GM21786 (cell line): ENCODE measurements around the gene C1QA.
"Not testable (repeated sequence)": the region's sequence is repeated elsewhere in the genome, so short reads cannot be mapped to it uniquely, and the experiment has no call there.

ENCODE experiments used
- ATAC-seq: cut with Tn5 transposase; IDR thresholded peaks from one replicate; pipeline ENCODE4 v1.9.1; 2021; ENCODE audit not compliant: unreplicated experiment

C1QA gene

DNA sequence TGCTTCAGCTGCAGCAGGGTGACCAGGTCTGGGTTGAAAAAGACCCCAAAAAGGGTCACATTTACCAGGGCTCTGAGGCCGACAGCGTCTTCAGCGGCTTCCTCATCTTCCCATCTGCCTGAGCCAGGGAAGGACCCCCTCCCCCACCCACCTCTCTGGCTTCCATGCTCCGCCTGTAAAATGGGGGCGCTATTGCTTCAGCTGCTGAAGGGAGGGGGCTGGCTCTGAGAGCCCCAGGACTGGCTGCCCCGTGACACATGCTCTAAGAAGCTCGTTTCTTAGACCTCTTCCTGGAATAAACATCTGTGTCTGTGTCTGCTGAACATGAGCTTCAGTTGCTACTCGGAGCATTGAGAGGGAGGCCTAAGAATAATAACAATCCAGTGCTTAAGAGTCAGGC, 2.9 kb downstream of the C1QA start:
- no peak for ATAC-seq

DNA sequence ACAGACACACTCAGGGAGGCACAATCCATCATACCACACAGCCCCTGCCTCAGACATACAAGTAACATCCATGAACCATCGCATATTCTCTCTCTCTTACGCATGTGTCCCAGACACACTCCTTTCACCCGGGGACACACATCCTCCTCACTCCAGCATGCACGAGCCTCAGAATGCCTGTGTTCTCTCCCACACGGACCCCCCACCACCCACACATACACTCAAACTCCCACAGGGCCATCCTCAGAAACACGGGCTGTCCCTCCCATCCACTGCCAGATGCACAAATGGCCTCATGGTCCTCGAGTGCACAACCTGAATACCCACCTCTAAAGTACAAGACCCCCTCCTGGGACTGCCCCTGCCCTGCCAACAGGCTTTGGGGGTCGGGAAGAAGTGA, 4.8 kb downstream of the C1QA start:
- no peak for ATAC-seq

DNA sequence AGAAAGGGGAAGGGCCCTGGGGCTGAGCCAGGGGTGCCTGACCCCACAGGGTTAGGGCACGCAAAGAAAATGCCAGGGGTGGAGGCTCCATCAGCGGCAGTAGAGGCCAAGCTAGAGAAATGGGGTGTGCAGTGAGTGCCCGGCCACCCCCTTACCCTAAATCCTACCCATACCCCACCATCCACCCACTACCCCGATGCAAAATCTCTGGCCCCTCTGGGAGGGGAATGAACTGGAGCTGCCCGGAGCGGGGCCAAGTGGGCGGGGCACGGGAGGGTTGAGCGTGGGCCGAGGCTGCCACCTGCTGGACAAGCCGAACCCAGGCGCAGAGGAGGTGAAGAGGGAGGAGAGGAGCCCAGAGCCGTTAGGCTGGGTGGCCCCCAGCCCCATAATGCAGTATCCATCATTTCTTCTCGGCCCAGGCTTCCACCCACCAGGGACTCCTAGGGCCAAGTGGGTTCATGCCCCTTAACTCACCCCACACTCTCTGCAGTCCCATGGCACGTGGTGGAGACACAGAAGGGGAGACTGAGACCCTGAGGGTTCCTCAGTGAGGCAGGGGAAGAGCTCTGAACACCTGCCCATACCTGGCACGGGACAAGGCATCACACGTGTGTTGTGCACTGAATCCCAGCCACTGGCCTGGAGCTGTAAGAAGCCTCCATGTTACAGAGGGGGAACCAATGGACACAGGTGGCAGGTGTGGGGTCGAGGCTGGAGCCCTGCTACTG, 5.6 kb downstream of the C1QA start:
- ATAC-seq, result no peak

DNA sequence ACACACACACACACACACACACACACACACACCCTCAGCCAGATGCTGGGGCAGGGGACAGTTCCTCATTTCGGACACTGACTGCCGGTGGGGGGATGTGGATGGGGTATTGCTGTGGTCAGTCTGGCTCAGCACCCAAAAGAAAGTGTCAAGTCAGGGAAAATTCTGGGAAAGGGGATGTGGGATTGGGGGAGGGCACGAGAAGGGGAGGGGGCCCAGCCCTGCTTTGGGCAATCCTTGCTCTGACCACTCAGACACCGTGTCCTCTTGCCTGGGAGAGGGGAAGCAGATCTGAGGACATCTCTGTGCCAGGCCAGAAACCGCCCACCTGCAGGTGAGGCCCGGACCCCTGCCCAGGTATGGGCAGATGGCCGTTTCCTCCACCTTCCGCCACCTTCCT, 7.0 kb downstream of the C1QA start, which contains the start of gene C1QC:
Gene C1QC, plus strand, starts transcription at position 253 of the 400 bp plus-strand sequence. CDS start 391 bp downstream, outside the sequence.
- ATAC-seq, result no peak

DNA sequence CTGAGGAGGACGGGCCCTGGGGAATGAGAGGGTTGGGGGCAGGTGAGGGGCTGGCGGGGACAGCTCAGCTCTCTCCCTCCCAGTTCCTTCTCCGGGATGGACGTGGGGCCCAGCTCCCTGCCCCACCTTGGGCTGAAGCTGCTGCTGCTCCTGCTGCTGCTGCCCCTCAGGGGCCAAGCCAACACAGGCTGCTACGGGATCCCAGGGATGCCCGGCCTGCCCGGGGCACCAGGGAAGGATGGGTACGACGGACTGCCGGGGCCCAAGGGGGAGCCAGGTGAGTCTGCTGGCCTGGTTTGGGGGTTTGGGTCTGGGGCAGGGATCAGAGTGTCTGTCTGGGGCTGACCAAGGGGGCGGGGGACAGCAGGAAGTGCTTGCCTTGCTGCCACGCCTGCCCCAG, 7.5 kb downstream of the C1QA start:
- ATAC-seq, result no peak

DNA sequence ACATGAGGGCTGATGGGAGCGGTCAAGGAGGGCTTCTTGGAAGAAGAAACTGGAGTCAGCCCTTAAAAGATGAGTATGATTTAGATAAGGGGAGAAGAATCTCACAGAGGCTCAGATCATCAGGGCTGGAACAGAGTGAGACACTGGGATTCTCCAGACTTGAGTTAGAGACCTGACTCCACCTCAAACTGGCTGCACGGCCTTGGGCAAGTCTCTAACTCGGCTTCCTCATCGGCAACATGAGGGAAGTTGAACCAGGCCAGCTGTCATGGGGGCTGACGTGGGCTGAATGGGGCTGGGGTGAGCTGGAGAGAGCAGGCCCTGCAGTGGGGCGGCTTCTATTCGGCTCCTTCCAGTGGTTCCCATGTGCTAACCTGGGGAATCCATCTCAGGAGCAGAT, 9.5 kb downstream of the C1QA start:
- ATAC-seq, result no peak

DNA sequence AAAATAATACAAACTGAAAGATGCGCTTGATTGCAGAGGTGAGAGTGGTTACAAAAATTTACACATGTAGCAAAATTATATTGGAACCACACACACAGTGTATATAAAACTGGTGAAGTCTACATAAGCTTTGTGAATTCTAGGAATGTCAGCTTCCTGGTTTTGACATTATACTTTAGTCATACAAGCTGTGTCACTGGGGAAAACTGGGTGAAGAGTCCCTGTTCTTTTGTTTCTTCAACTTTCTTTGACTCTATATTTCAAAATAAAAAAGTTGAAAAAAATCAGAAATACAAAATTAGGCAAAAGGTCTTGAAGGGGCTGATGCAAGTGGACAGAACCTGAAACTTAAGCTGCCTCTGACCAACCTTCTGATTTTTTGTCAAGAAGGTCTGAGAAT, 10.0 kb downstream of the C1QA start:
- ATAC-seq, result no peak

DNA sequence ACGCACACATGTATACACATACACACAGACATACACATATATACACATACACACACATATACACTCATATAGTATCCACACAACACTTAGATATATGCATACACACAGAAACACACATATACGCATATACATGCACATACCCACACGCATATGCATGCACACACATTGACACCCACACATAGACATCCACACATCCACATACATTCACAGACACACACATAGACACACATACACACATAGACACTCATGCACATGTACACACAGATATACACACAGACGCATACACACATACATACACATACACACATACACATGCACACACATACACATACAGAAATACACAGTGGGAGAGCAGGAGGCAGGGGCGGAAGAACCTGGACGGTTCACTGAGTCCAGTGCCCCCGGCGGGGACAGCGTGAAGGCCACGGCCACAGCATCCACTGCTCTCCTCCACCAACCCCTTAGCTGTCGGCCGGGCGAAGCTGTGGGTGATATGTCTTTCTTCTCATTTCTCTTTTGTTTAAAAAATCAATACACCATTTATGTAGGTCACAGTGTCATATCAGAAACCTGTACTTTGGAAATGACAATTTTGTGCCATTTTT, 13.8 kb downstream of the C1QA start:
- ATAC-seq, result no peak

DNA sequence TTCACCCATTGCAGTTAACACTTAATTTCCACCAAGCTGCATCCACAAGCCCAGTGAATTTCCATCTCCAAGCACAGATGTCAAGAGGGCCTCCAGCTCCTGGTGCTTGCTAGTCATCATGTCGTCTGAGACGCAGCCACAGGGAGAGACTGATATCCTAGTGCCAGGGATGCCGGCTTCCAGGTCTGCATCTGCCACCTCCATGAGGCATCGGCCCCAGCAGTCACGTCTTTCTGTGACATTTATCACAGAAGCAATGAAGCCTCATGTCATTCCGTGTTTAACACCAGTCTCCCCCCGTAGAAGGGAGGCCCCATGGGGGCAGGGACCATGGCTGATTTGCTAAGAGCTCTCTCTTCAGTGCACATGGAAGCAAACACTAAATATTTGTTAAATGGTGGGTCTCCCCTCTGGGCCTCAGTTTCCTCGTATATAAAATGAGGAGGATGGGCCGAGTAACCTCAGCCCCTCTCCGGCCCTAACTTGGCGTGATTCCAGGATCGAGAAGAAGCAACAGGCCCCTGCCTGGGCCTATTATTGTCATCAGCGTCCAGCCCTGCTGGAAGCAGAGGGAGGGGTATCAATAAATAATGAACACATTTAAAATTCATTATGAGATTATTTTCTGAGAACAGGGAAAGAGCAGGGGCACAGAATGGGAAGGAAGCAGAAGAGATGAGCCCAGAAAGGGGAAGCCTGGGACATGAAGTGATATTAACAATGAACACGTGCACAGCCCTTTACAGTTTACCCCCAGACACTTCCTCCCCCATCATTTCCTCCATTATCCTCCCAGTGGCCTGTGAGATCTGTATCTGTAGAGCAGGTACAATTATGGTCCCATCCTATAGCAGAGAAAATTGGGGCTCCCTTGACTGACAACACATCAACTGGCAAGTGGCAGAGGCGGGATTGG, 15.8 kb downstream of the C1QA start:
- no peak for ATAC-seq

DNA sequence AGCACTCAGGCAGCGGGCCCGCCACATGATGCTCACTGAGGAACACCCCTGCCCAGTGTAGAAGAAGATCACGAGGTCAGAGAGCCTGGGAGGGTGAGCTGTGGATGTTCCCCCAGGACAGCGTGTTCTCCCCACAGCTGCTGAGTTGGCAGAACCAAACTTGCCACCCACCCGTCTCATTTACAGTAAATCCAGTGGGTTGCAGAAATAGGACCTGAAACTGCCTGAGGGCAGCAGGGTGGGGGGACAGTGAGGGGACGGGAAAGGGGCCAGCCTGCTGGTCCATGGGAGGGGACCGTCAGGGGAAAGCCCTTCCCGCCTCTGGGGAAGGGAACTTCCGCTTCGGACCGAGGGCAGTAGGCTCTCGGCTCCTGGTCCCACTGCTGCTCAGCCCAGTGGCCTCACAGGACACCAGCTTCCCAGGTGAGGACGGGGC, 16.5 kb downstream of the C1QA start, which contains the start of gene C1QB:
Gene C1QB, plus strand, starts transcription at position 356 of the 436 bp plus-strand sequence. CDS start 6,227 bp downstream, outside the sequence.
- no peak for ATAC-seq

DNA sequence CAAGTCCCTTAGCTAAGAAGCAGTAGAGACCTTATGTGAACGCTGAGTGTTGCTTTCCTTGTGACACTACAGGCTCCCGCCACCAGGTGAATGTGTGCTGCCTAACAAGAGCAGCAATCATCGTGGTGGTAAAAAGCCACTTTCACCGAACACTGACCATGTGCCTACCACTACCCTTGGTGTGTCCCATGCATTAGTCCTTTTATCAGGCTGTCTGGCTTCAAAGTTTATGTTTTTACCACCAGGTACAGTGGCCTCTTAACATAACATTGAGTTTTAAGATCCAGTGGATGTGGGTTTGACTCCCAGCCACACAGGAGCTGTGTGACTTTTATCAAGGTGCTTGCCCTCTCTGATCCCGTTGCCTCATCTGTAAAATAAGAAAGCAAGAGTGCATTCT, 18.3 kb downstream of the C1QA start:
- no peak for ATAC-seq

DNA sequence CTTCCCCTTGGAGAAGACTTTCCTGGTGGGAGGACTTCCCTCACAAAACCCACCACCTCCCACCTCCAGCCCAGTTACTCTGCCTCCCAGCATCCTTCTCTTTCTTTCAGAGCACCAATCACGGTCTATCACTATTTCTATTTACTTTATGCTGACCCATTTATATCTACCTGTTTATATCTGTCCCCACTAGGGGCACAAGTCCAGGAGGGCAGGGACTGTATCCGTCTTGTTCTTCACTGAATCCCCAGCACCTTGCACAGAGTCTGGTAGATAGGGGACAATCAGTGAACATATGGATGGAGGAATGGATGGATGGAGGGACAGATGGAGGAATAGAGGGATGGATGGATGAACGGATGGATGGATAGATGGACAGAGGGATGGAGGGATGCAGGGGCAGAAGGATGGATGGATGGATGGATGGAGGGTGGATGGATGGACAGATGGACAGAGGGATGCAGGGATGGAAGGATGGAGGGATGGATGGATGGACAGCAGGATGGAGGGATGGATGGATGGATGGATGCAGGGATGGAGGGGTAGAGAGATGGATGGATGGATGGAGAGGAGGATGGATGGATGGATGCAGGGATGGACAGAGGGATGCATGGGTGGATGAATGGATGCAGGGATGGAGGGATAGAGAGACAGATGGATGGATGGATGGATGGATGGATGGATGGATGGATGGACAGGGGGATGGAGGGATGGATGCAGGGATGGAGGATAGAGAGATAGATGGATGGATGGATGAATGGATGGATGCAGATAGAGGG, 22.1 kb downstream of the C1QA start:
- ATAC-seq, result no peak

DNA sequence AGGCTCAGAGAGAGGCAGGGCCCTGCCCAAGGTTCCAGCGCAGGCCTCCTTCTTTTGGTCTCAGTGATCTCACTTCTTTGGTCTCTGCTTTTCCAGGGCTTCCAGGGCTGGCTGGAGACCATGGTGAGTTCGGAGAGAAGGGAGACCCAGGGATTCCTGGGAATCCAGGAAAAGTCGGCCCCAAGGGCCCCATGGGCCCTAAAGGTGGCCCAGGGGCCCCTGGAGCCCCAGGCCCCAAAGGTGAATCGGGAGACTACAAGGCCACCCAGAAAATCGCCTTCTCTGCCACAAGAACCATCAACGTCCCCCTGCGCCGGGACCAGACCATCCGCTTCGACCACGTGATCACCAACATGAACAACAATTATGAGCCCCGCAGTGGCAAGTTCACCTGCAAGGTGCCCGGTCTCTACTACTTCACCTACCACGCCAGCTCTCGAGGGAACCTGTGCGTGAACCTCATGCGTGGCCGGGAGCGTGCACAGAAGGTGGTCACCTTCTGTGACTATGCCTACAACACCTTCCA, 24.4 kb downstream of the C1QA start:
- no peak for ATAC-seq

DNA sequence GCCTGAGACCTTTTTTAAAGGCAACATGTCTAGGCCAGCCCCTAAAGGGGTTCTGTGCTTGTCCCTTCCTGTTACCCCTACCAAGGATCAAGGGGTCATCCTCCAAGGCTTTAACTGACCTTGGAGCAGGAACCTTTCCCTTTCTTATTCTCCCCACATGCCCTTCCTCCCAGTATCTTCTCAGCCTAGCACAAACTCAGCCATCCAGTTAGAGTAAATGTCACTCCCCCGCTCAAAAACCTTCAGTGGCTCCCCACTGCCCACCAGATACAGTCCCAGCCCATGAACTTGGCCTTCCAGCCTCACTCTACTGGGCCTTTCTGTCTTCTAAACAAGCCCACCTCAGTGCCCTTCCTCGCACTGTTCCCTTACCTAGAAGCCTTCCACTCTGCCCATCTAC, 25.5 kb downstream of the C1QA start:
- no peak for ATAC-seq

DNA sequence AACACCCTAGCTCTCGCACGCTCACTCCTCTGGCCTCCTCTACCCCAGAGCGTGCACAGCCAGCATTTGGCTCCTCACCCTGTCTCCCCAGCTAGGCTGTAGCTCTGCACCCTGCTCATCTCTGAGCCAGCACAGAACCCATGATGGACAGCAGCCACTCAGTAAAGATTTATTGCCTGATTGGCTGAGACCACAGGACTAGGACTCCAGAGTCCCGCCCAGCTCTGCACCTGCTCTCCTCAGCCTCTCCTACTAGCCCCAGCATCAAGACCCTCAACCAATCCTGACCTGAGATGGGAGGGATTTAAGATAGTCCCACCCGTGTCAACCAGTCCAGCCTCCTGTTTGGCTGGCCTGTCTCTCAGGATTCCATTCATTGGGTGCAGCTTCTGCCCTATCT, 25.9 kb downstream of the C1QA start:
- ATAC-seq, result no peak

DNA sequence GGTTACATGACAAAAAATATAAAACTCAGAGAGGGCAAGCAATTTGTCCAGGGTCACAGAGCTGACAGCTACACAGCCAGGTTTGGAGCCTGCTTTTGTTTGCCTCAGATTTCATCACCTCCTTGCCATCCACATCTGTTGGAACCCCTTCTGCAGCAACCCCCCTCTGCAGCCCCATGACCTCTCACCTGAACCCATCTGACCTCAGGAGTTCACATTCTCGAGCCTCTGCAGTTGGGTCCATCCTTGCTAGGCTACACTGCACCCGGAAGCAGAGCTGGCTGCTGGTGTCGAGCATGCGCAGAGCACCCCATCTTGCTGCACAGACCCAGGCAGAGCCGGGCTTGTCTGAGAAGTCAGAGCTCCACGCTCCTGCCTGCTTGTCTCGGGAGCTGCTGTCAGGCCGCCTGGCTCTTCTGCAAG, 26.6 kb downstream of the C1QA start:
- no peak for ATAC-seq

DNA sequence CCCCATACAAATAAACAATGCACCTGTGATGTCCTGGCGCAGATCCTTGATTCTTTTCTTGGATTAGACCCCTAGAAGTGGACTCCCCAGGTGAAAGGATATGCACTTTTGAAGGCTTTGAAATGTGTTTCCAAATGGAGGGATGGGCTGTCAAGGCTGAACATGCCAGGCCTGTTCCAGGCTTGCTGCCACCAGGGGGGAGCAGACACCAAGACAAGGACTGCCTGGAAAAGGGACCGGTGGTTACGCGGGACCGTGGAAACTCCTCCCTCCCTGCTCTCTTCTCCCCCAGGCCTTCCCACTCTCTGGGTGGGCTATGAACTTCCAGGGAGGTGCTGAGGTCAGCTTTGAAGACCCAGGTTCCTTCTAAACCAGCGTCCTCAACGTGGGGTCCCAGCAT, 29.3 kb downstream of the C1QA start:
- ATAC-seq, result no peak

DNA sequence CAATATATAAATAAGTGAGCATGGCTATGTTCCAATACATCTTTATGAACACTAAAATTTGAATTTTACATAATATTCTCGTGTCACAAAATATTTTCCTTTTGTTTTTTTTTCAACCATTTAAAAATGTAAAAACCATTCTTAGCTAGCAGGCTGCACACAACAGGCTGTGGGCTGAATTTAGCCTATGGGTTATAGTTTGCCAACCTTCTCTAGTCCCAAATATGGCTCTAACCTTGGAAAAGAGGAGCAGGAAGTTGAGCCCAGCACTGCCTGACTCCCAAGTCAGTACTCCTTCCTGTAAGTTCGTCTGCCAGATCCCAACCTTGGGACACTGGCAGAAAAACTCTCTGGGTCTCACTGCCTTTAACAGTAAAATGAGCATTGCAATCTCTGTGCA, 30.0 kb downstream of the C1QA start:
- ATAC-seq, result no peak

DNA sequence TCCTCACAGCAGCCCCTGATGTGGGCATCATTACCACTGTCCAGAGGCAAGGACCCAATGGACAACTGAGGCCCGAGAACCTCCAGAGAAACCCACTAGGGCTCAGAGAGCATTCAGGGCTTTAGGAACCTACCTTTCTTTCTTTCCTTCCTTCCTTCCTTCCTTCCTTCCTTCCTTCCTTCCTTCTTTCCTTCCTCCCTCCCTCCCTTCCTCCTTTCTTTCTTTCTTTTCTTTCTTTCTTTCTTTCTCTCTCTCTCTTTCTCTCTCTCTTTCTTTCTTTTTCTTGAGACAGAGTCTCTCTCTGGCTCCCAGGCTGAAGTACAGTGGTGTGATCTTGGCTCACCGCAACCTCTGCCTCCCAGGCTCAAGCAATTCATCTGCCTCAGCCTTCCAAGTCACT, 32.4 kb downstream of the C1QA start:
- not testable (repeated sequence) for ATAC-seq

DNA sequence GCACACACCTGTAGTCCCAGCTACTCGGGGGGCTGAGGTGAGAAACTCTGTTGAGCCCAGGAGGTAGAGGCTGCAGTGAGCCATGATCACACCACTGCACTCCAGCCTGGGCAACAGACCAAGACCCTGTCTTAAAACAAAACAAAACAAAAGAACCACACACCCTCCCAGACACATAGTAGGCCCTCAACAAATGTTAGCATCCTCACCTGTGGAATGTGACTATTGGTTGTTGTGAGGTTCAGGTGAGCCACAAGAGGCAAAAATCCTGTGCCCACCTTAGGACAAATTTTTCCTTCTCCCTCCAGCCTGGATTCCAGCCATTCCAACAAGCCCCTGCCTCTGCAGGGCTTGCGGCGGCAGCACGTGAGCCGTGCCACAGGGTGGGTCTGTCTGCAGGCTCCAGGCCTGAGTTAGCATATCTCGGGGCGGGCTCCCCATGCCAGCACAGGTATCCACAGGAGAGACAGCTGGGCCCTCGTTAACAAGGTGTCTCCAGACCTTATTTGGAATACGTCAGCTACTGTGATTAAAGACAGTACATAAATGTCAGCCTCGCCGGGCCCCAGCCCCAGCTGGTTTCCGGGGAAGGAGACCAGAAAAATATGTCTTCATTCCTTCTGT, 34.0 kb downstream of the C1QA start:
- ATAC-seq, result no peak
